H1 (cell line): ENCODE results near the gene CIT. TPM values are rescaled to one million over a fixed set of nuclear protein-coding genes. Genes with fewer than 3 reads are reported as not detected.

Source experiments
- CTCF ChIA-PET: fragments of 300-600 bp; sonication (Branson Sonifier 250); formaldehyde crosslinking; loops from one replicate; lab custom pipeline; 2021; ENCODE audit not compliant: partially characterized antibody; lab: Charles Lee
- POLR2A ChIA-PET: fragments of 300-600 bp; sonication (Branson Sonifier 250); formaldehyde crosslinking; loops from one replicate; lab custom pipeline; 2021; ENCODE audit warnings: inconsistent platforms; ENCODE audit not compliant: partially characterized antibody; lab: Charles Lee
- DNase-seq, 2 experiments: peaks; one replicate each; pipeline versions ENCODE4 v3.0.0 to v3.0.0-alpha.2; 2010 to 2022; ENCODE audit warnings: low spot score in 2 of 2, low read depth in 1 of 2, mixed read lengths in 1 of 2
- FAIRE-seq: peaks from 2 replicates; lab custom pipeline; 2011; peaks lifted over from hg19 to GRCh38; lab: Jason Lieb, UNC
- H2AFZ ChIP-seq: 2 replicates; pipeline ENCODE4 v1.8.1; 2012; ENCODE audit warnings: low read length, inconsistent platforms
- H2AK5ac ChIP-seq: 2 replicates; pipeline ENCODE4 v1.6.1; 2013; ENCODE audit warnings: low read depth, low read length
- H2BK120ac ChIP-seq: replicated peaks from 2 replicates; pipeline ENCODE3; 2013; ENCODE audit warnings: low read depth, low read length, inconsistent platforms
- H2BK12ac ChIP-seq: 2 replicates; pipeline ENCODE4 v1.6.1; 2013; ENCODE audit warnings: low read depth, low read length
- H2BK15ac ChIP-seq: 2 replicates; pipeline ENCODE4 v1.6.1; 2013; ENCODE audit warnings: low read length
- H2BK20ac ChIP-seq: 2 replicates; pipeline ENCODE4 v1.6.1; 2013; ENCODE audit warnings: low read length
- H2BK5ac ChIP-seq: 2 replicates; pipeline ENCODE4 v1.6.1; 2013; ENCODE audit warnings: low read depth, low read length
- H3K14ac ChIP-seq: 2 replicates; pipeline ENCODE4 v1.6.1; 2013; ENCODE audit warnings: inconsistent platforms; ENCODE audit not compliant: insufficient read length
- H3K18ac ChIP-seq: 2 replicates; pipeline ENCODE4 v1.6.1; 2013; ENCODE audit warnings: low read length; ENCODE audit errors: extremely low read depth
- H3K23ac ChIP-seq: 2 replicates; pipeline ENCODE4 v1.6.1; 2013; ENCODE audit warnings: inconsistent platforms; ENCODE audit not compliant: insufficient read length
- H3K23me2 ChIP-seq: 2 replicates; pipeline ENCODE4 v1.6.1; 2013; ENCODE audit warnings: low read depth, low read length
- H3K27ac ChIP-seq: 2 replicates; pipeline ENCODE4 v1.6.1; 2011; ENCODE audit warnings: low read depth, low read length, inconsistent platforms
- H3K27me3 ChIP-seq, 4 experiments: replicated peaks in 1 of 4; 1 replicate in 1 of 4; 2 replicates in 3 of 4; pipeline versions ENCODE4 v1.6.1 to v1.8.1; 2011 to 2013; ENCODE audit warnings: low read length in 3 of 4, mild to moderate bottlenecking in 3 of 4, inconsistent platforms in 2 of 4, mixed read lengths in 2 of 4, moderate library complexity in 1 of 4; ENCODE audit not compliant: control insufficient read depth in 3 of 4, insufficient read depth in 3 of 4; ENCODE audit errors: extremely low read depth in 1 of 4
- H3K36me3 ChIP-seq, 4 experiments: 2 replicates each; pipeline versions ENCODE4 v1.6.1 to v1.8.1; 2011 to 2013; ENCODE audit warnings: mild to moderate bottlenecking in 4 of 4, low read length in 3 of 4, moderate library complexity in 2 of 4, control low read depth in 1 of 4, inconsistent platforms in 1 of 4; ENCODE audit not compliant: insufficient read depth in 4 of 4, control insufficient read depth in 2 of 4
- H3K4ac ChIP-seq: replicated peaks from 2 replicates; pipeline ENCODE3; 2013; ENCODE audit warnings: low read length, low read depth, mixed read lengths, inconsistent platforms; ENCODE audit not compliant: insufficient read length
- H3K4me1 ChIP-seq, 4 experiments: replicated peaks in 1 of 4; 1 replicate in 1 of 4; 2 replicates in 3 of 4; pipeline versions ENCODE4 v1.6.1 to v1.8.1; 2011 to 2013; ENCODE audit warnings: low read length in 3 of 4, inconsistent platforms in 2 of 4, mixed read lengths in 1 of 4; ENCODE audit not compliant: insufficient read depth in 4 of 4, control insufficient read depth in 3 of 4
- H3K4me2 ChIP-seq, 2 experiments: 2 replicates each; pipeline versions ENCODE4 v1.6.1 to v1.8.1; 2011 to 2013; ENCODE audit warnings: low read depth in 2 of 2, low read length in 2 of 2, control low read depth in 1 of 2, inconsistent platforms in 1 of 2, mild to moderate bottlenecking in 1 of 2; ENCODE audit not compliant: insufficient read depth in 1 of 2
- H3K4me3 ChIP-seq, 4 experiments: fragments of 200-600, 300-600 bp in 1 of 4; sonication (generic), shearing (Covaris generic), sonication (Bioruptor Twin) in 1 of 4; 2 replicates each; pipeline versions ENCODE4 v1.5.1 to v1.8.1; 2011 to 2016; ENCODE audit warnings: low read length in 4 of 4, low read depth in 3 of 4, control low read depth in 2 of 4, inconsistent platforms in 2 of 4, mild to moderate bottlenecking in 2 of 4, mixed read lengths in 1 of 4, moderate library complexity in 1 of 4; ENCODE audit not compliant: insufficient read depth in 2 of 4; ENCODE audit errors: extremely low read depth in 1 of 4
- H3K56ac ChIP-seq: replicated peaks from 2 replicates; pipeline ENCODE3; 2013; ENCODE audit warnings: low read depth, mild to moderate bottlenecking, mixed read lengths, low read length, inconsistent platforms; ENCODE audit not compliant: insufficient read length
- H3K79me1 ChIP-seq: 2 replicates; pipeline ENCODE4 v1.6.1; 2013; ENCODE audit warnings: low read depth, low read length, control low read depth
- H3K79me2 ChIP-seq, 2 experiments: 2 replicates each; pipeline versions ENCODE4 v1.6.1 to v1.8.1; 2012 to 2013; ENCODE audit warnings: low read length in 2 of 2, mild to moderate bottlenecking in 2 of 2, inconsistent platforms in 1 of 2; ENCODE audit not compliant: insufficient read depth in 2 of 2, control insufficient read depth in 1 of 2
- H3K9ac ChIP-seq, 4 experiments: replicated peaks in 1 of 4; 1 replicate in 1 of 4; 2 replicates in 3 of 4; pipeline versions ENCODE4 v1.6.1 to v1.8.1; 2011 to 2013; ENCODE audit warnings: low read depth in 3 of 4, low read length in 3 of 4, control low read depth in 2 of 4, mild to moderate bottlenecking in 2 of 4, moderate library complexity in 2 of 4, inconsistent platforms in 1 of 4; ENCODE audit errors: extremely low read depth in 1 of 4
- H3K9me3 ChIP-seq, 2 experiments: 2 replicates each; pipeline versions ENCODE4 v1.6.1 to v1.8.1; 2012 to 2013; ENCODE audit warnings: mild to moderate bottlenecking in 2 of 2, moderate library complexity in 2 of 2, control low read depth in 1 of 2, inconsistent platforms in 1 of 2, low read depth in 1 of 2, low read length in 1 of 2, mixed read lengths in 1 of 2; ENCODE audit not compliant: insufficient read depth in 2 of 2
- H4K20me1 ChIP-seq, 2 experiments: replicated peaks in 1 of 2; 2 replicates each; pipeline versions ENCODE3 to v1.8.1; 2011 to 2013; ENCODE audit warnings: inconsistent platforms in 2 of 2, low read length in 2 of 2, mild to moderate bottlenecking in 1 of 2; ENCODE audit not compliant: insufficient read depth in 2 of 2, control insufficient read depth in 1 of 2
- H4K5ac ChIP-seq: 2 replicates; pipeline ENCODE4 v1.6.1; 2013; ENCODE audit warnings: low read length, low read depth, mixed read lengths, inconsistent platforms; ENCODE audit not compliant: insufficient read length
- H4K8ac ChIP-seq: 2 replicates; pipeline ENCODE4 v1.8.0; 2013; ENCODE audit warnings: mild to moderate bottlenecking, moderate library complexity, low read length, inconsistent platforms; ENCODE audit not compliant: insufficient read depth; ENCODE audit errors: extremely low read depth
- H4K91ac ChIP-seq: replicated peaks from 2 replicates; pipeline ENCODE3; 2013; ENCODE audit warnings: low read length, mixed read lengths, inconsistent platforms; ENCODE audit not compliant: insufficient read length
- SIRT6 ChIP-seq: IDR thresholded peaks from one replicate; pipeline ENCODE4 v1.7.1; 2012; ENCODE audit warnings: low read length, inconsistent platforms
- SP1 ChIP-seq: IDR thresholded peaks from 2 replicates; pipeline ENCODE4 v1.6.1; 2011; ENCODE audit warnings: low read depth, low read length
- SP4 ChIP-seq: IDR thresholded peaks from 2 replicates; pipeline ENCODE4 v1.6.1; 2012; ENCODE audit warnings: low read length, inconsistent platforms
- WGBS, 2 experiments: shearing (Covaris generic) in 1 of 2; methylation state at CpG; one replicate each; pipeline versions ENCODE4 v1.1.6 to v1.1.7; 2013 to 2015; ENCODE audit warnings: low lambda C conversion rate in 2 of 2, mixed read lengths in 2 of 2, inconsistent platforms in 1 of 2, low coverage in 1 of 2, missing lambda C conversion rate in 1 of 2; ENCODE audit not compliant: insufficient replicate concordance in 2 of 2, insufficient coverage in 1 of 2, insufficient read length in 1 of 2; ENCODE audit errors: extremely low coverage in 1 of 2, missing lambda C conversion rate in 1 of 2; 5-methylcytosine and 5-hydroxymethylcytosine counted together
- polyA plus RNA-seq, 7 experiments: library from polyadenylated mRNA; depleted of rRNA in 3 of 7; stranded (reverse) in 5 of 7; unstranded in 2 of 7; fragments of >200 nt in 5 of 7; fragments of 200-250 nt in 2 of 7; gene quantifications; 1 replicate in 5 of 7; 2 replicates in 1 of 7; 4 replicates in 1 of 7; pipeline versions ENCODE4 v1.2.1 to v1.2.3, GENCODE V29; 2011 to 2013; ENCODE audit warnings: missing spikeins in 2 of 7, mixed read lengths in 2 of 7
- total RNA-seq: library from RNA; stranded (reverse); fragmentation: NEBNext Ultra II Directional; extraction: Animal tissue kit (Norgen Biotek cat#: 25700); gene quantifications from 2 replicates; pipeline ENCODE4 v1.2.1, GENCODE V29; 2021

The CIT gene
- total and polyA plus RNA-seq, 2 of the 8 experiments (the other 6 are each of a cell fraction or from before 2014, with no cell fraction given) = 17.1 to 60.9 TPM

DNA sequence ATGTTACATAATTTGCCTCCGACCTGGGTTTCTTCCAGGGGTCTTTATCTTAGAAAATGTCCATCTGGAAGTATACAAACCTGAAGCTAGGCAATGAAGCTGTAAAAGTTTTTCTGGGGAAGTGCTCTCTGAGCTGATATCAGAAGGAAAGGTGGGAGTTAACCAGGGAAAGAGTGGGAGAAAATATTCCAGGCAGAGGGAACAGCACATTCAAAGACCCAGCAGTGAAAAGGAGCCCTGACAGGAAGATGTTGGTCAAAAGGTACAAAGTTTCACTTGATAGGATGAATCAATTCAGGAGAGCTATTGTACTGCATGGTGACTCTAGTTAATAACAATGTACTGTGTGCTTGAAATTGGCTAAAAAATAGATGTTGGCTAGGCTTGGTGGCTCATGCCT is 17.8 kb upstream of the CIT start:
- Histone ChIP-seq H2AFZ (no peak overlapping the region), H4K8ac (no peak overlapping the region), H4K91ac (no peak overlapping the region), H2BK5ac (no peak overlapping the region), H4K20me1 (no peaks in the 10 kb centered on the region), H3K79me1 (no peaks in the 10 kb centered on the region; the same call in 1 of the 2 replicates), H3K14ac (no peak overlapping the region), H3K36me3 (no peaks in the 10 kb centered on the region), H3K4me2 (no peak overlapping the region), H3K79me2 (no peaks in the 10 kb centered on the region), H3K23ac (no peak overlapping the region), H3K9ac (no peak overlapping the region), H3K56ac (no peak overlapping the region), H3K4me1 (no peaks in the 10 kb centered on the region), H3K27ac (no peak overlapping the region), H3K9me3 (no peaks in the 10 kb centered on the region), H2BK15ac (no peak overlapping the region), H2BK20ac (no peak overlapping the region), H2BK120ac (no peak overlapping the region), H2BK12ac (no peak overlapping the region), H3K18ac (no peak overlapping the region), H3K27me3 (no peaks in the 10 kb centered on the region), H3K23me2 (no peaks in the 10 kb centered on the region), H3K4me3 (no peak overlapping the region), H4K5ac (no peak overlapping the region), H3K4ac (no peak overlapping the region), H2AK5ac (no peak overlapping the region)
- CTCF ChIA-PET = interaction anchor here (0.7 kb wide), 1 partner anchor 279 kb away, joined by 3 read pairs; no protein-coding TSS in a partner anchor
- WGBS, 2 experiments = 79% methylated on average over 1 of the region's 1 CpG; no CpG with 5 or more reads in 1 of the 2 experiments
- DNase-seq (no peak), FAIRE-seq (no peak)
- POLR2A ChIA-PET = no interaction called here
- TF ChIP-seq SP1 (no peak), SP4 (no peak), SIRT6 (no peak)
